22Rv1 (cell line): Measurements from ENCODE around the gene MRPL3.

ENCODE experiments used
- ZFX ChIP-seq: fragments of 450-650 bp; IDR thresholded peaks from 2 replicates; pipeline ENCODE4 v1.6.1; 2017; ENCODE audit warnings: antibody characterized with exemption, borderline replicate concordance
- TF ChIP-seq, protein P1 (sequence below): fragments of 450-650 bp; IDR thresholded peaks from 2 replicates; pipeline ENCODE4 v1.5.1; 2017; ENCODE audit warnings: mild to moderate bottlenecking

GRCh38 chr3:131417751-131418150, 85.0 kb downstream of the MRPL3 start:
- TF ChIP-seq, protein P1, sequence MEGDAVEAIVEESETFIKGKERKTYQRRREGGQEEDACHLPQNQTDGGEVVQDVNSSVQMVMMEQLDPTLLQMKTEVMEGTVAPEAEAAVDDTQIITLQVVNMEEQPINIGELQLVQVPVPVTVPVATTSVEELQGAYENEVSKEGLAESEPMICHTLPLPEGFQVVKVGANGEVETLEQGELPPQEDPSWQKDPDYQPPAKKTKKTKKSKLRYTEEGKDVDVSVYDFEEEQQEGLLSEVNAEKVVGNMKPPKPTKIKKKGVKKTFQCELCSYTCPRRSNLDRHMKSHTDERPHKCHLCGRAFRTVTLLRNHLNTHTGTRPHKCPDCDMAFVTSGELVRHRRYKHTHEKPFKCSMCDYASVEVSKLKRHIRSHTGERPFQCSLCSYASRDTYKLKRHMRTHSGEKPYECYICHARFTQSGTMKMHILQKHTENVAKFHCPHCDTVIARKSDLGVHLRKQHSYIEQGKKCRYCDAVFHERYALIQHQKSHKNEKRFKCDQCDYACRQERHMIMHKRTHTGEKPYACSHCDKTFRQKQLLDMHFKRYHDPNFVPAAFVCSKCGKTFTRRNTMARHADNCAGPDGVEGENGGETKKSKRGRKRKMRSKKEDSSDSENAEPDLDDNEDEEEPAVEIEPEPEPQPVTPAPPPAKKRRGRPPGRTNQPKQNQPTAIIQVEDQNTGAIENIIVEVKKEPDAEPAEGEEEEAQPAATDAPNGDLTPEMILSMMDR: no peak
- TF ChIP-seq ZFX: no peak
